SK-N-SH treated with all-trans-retinoic acid at 6 μM for 48 hours (cell line): ENCODE data around the gene CNTN4.

Experiments used
- ATAC-seq: fragments of 200-7000 bp; cut with Tn5 transposase; 3 replicates; pipeline ENCODE4 v1.9.1; 2020; ENCODE audit warnings: mild to moderate bottlenecking, moderate library complexity
- ARNTL ChIP-seq: fragments of 450-650 bp; formaldehyde crosslinking; IDR thresholded peaks from 2 replicates; pipeline ENCODE4 v1.5.0; 2020; ENCODE audit warnings: low read depth, mild to moderate bottlenecking, moderate library complexity, borderline replicate concordance
- CREB5 ChIP-seq: fragments of 250-450 bp; sonication (Bioruptor Pico); IDR thresholded peaks from 2 replicates; pipeline ENCODE4 v1.5.1; 2020; ENCODE audit warnings: low read depth, mild to moderate bottlenecking, moderate library complexity
- CSDC2 ChIP-seq: fragments of 250-450 bp; sonication (Bioruptor Pico); IDR thresholded peaks from 2 replicates; pipeline ENCODE4 v1.5.0; 2020; ENCODE audit warnings: mild to moderate bottlenecking, moderate library complexity
- CSRNP3 ChIP-seq: fragments of 250-450 bp; sonication (Bioruptor Pico); IDR thresholded peaks from 2 replicates; pipeline ENCODE4 v1.5.1; 2021; ENCODE audit warnings: mild to moderate bottlenecking, moderate library complexity
- ESRRG ChIP-seq: fragments of 250-450 bp; sonication (Bioruptor Pico); IDR thresholded peaks from 2 replicates; pipeline ENCODE4 v1.6.1; 2021; ENCODE audit warnings: mild to moderate bottlenecking
- GLIS3 ChIP-seq: fragments of 250-450 bp; sonication (Bioruptor Pico); IDR thresholded peaks from 2 replicates; pipeline ENCODE4 v1.5.0; 2020; ENCODE audit warnings: mild to moderate bottlenecking, moderate library complexity
- ISL1 ChIP-seq: fragments of 250-450 bp; sonication (Bioruptor Pico); IDR thresholded peaks from 2 replicates; pipeline ENCODE4 v2.1.2; 2022; ENCODE audit warnings: mild to moderate bottlenecking, moderate library complexity
- OSR1 ChIP-seq: fragments of 250-450 bp; sonication (Bioruptor Pico); IDR thresholded peaks from 2 replicates; pipeline ENCODE4 v1.8.0; 2022; ENCODE audit warnings: moderate library complexity, mild to moderate bottlenecking, inconsistent platforms
- PATZ1 ChIP-seq: fragments of 250-450 bp; sonication (Bioruptor Pico); IDR thresholded peaks from 2 replicates; pipeline ENCODE4 v1.8.0; 2020; ENCODE audit warnings: mild to moderate bottlenecking, moderate library complexity, borderline replicate concordance
- POU6F1 ChIP-seq: fragments of 250-450 bp; sonication (Bioruptor Pico); IDR thresholded peaks from 2 replicates; pipeline ENCODE4 v1.8.0; 2021; ENCODE audit warnings: low read depth, mild to moderate bottlenecking, moderate library complexity, borderline replicate concordance
- PPARA ChIP-seq: fragments of 250-450 bp; sonication (Bioruptor Pico); IDR thresholded peaks from 2 replicates; pipeline ENCODE4 v1.5.0; 2020; ENCODE audit warnings: mild to moderate bottlenecking, borderline replicate concordance
- RARB ChIP-seq: fragments of 250-450 bp; sonication (Bioruptor Pico); IDR thresholded peaks from 2 replicates; pipeline ENCODE4 v1.8.0; 2021; ENCODE audit warnings: mild to moderate bottlenecking, moderate library complexity
- SNAI2 ChIP-seq: fragments of 250-450 bp; sonication (Bioruptor Pico); IDR thresholded peaks from 2 replicates; pipeline ENCODE4 v1.5.0; 2020; ENCODE audit warnings: mild to moderate bottlenecking, moderate library complexity
- TCF4 ChIP-seq: fragments of 250-450 bp; sonication (Bioruptor Pico); IDR thresholded peaks from 2 replicates; pipeline ENCODE4 v1.8.0; 2021; ENCODE audit warnings: mild to moderate bottlenecking, moderate library complexity, borderline replicate concordance
- TOX ChIP-seq: fragments of 250-450 bp; sonication (Bioruptor Pico); IDR thresholded peaks from 2 replicates; pipeline ENCODE4 v1.8.0; 2021; ENCODE audit warnings: mild to moderate bottlenecking, moderate library complexity, borderline replicate concordance
- ZC3H10 ChIP-seq: fragments of 250-450 bp; sonication (Bioruptor Pico); IDR thresholded peaks from 2 replicates; pipeline ENCODE4 v1.5.1; 2021; ENCODE audit warnings: mild to moderate bottlenecking, moderate library complexity
- ZFP3 ChIP-seq: fragments of 250-450 bp; sonication (Bioruptor Pico); IDR thresholded peaks from 2 replicates; pipeline ENCODE4 v1.5.0; 2020; ENCODE audit warnings: mild to moderate bottlenecking, moderate library complexity
- ZFP30 ChIP-seq: fragments of 450-650 bp; formaldehyde crosslinking; IDR thresholded peaks from 2 replicates; pipeline ENCODE4 v1.5.0; 2022; ENCODE audit warnings: mild to moderate bottlenecking, moderate library complexity
- ZNF565 ChIP-seq: fragments of 450-650 bp; formaldehyde crosslinking; conservative IDR thresholded peaks from 2 replicates; pipeline ENCODE4 v1.5.0; 2020; ENCODE audit warnings: low read depth, mild to moderate bottlenecking, moderate library complexity
- ZNF70 ChIP-seq: fragments of 450-650 bp; formaldehyde crosslinking; IDR thresholded peaks from 2 replicates; pipeline ENCODE4 v1.5.0; 2020; ENCODE audit warnings: mild to moderate bottlenecking, moderate library complexity
- ZNF8 ChIP-seq: fragments of 450-650 bp; formaldehyde crosslinking; IDR thresholded peaks from 2 replicates; pipeline ENCODE4 v1.5.0; 2020; ENCODE audit warnings: mild to moderate bottlenecking, moderate library complexity
- TF ChIP-seq, protein P1 (sequence below): fragments of 250-450 bp; sonication (Bioruptor Pico); IDR thresholded peaks from 2 replicates; pipeline ENCODE4 v1.5.0; 2020; ENCODE audit warnings: mild to moderate bottlenecking, moderate library complexity

CNTN4 gene

GRCh38 chr3:2441558-2441957 is 342.9 kb downstream of the CNTN4 start:
- TF ChIP-seq ZFP3 (CRISPR knock-in tag) (no peak), CSDC2 (CRISPR knock-in tag) (no peak), ZNF8 (CRISPR knock-in tag) (no peak), CSRNP3 (no peak)
- no peak for ATAC-seq

DNA sequence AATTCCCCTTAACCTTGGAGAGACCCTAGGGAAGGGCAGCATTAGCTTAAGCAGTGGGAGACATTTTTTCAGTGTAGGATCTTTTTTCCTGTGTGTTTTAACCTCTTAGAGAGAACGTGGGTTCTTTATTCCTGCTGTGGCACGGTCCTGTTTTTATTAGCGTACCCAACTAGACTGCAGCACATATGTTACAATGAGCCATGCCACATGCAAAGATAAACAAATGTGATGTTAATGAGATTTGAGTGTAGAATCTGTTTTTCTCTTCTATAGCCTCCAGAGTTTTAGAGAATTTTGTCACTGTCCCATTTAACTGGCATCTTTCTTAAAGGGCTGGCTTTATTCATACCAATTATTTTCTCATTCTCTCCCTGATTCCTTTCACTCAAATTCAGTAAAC is 347.5 kb downstream of the CNTN4 start:
- TF ChIP-seq GLIS3 (CRISPR knock-in tag) (no peak), CSRNP3 (no peak), ZNF8 (CRISPR knock-in tag) (0 out of 2 replicates have a peak, but pooled peaks have one; percentile 23), TCF4 (CRISPR knock-in tag) (no peak), SNAI2 (CRISPR knock-in tag) (no peak), ZNF70 (no peak)
- no peak for ATAC-seq

GRCh38 chr3:2452249-2452648 is 353.6 kb downstream of the CNTN4 start:
- TF ChIP-seq TCF4 (CRISPR knock-in tag) (no peak), ZC3H10 (CRISPR knock-in tag) (no peak), SNAI2 (CRISPR knock-in tag) (no peak), ZFP30 (CRISPR knock-in tag) (no peak), ESRRG (CRISPR knock-in tag) (no peak), PPARA (CRISPR knock-in tag) (no peak), ZNF8 (CRISPR knock-in tag) (no peak), RARB (CRISPR knock-in tag) (no peak), PATZ1 (CRISPR knock-in tag) (no peak), CREB5 (CRISPR knock-in tag) (no peak), ZFP3 (CRISPR knock-in tag) (no peak), OSR1 (CRISPR knock-in tag) (no peak), CSRNP3 (no peak)
- TF ChIP-seq, protein P1, sequence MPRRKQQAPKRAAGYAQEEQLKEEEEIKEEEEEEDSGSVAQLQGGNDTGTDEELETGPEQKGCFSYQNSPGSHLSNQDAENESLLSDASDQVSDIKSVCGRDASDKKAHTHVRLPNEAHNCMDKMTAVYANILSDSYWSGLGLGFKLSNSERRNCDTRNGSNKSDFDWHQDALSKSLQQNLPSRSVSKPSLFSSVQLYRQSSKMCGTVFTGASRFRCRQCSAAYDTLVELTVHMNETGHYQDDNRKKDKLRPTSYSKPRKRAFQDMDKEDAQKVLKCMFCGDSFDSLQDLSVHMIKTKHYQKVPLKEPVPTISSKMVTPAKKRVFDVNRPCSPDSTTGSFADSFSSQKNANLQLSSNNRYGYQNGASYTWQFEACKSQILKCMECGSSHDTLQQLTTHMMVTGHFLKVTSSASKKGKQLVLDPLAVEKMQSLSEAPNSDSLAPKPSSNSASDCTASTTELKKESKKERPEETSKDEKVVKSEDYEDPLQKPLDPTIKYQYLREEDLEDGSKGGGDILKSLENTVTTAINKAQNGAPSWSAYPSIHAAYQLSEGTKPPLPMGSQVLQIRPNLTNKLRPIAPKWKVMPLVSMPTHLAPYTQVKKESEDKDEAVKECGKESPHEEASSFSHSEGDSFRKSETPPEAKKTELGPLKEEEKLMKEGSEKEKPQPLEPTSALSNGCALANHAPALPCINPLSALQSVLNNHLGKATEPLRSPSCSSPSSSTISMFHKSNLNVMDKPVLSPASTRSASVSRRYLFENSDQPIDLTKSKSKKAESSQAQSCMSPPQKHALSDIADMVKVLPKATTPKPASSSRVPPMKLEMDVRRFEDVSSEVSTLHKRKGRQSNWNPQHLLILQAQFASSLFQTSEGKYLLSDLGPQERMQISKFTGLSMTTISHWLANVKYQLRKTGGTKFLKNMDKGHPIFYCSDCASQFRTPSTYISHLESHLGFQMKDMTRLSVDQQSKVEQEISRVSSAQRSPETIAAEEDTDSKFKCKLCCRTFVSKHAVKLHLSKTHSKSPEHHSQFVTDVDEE (CRISPR knock-in tag): no peak
- no peak for ATAC-seq

DNA sequence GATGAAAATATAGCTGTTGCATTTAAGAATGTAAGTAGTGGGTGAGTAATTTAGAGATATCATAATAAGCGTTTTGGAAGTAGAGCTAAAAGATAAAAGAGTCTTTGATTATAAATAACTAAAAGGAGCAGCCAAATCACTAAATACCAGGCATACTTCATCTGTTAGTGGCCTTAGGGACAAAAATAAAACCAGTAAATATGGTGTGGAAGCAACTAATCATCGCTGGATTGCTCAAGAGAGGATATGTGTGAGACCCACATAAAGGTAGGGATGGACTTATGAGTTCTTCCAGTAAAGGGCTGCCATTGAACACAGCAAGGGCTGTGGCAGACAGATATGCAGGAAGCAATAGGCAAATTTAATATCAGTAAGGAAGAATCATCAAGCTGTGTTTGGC is 356.2 kb downstream of the CNTN4 start:
- ATAC-seq: no peak
- TF ChIP-seq ARNTL (CRISPR knock-in tag) (no peak), ZNF70 (no peak), OSR1 (CRISPR knock-in tag) (no peak), ISL1 (CRISPR knock-in tag) (no peak), PATZ1 (CRISPR knock-in tag) (no peak), CSDC2 (CRISPR knock-in tag) (no peak), ZNF565 (no peak), RARB (CRISPR knock-in tag) (no peak), SNAI2 (CRISPR knock-in tag) (no peak), PPARA (CRISPR knock-in tag) (no peak), TOX (CRISPR knock-in tag) (no peak), ESRRG (CRISPR knock-in tag) (no peak), POU6F1 (CRISPR knock-in tag) (no peak)
